Measurements from ENCODE around the gene VWCE.

VWCE gene

DNA sequence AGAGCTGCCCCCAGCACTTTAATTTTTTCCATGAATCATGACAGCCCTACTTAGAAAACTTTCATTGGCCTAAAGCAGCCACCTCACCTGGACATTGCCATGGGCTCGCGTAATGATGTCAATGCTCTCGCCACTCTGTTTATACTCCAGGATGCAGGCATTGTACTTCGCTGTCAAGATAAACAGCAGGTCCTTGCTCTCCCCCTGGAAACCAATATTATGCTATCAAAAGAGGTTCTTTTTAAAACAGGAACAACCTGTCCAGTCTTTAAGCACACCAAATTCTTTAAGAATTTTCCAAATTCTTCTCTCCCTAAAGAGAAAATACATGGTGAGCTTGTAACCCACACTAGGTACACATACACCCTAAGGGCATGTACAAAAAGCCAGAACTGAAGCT, 34.8 kb upstream of the VWCE start:
- DNase-seq, result no peak

- DNase-seq, result no peak
These were observed 33.2 kb upstream of the VWCE start for GRCh38 chr11:61328351-61328750.

DNA sequence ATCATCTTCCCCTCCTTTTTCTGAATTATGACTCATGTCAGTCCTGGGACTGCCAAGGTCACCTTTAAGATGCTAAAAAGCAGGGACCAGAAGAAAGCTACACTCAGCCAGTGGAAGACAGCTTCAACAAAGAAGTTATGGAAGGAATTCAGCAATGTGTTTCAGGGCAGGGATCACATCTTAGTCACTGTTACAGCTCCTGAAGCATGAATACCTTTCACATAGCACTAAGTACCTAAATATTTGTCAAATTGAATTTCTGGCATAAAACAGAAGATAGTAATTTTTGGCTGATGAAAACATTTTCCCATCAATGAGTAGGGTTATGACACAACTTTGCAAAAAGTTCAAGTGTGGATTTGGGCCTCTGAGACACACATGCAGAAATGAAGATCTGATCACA, 32.6 kb upstream of the VWCE start:
- DNase-seq, result no peak

- no peak for DNase-seq
These were observed 30.7 kb upstream of the VWCE start for GRCh38 chr11:61325649-61326414.

DNA sequence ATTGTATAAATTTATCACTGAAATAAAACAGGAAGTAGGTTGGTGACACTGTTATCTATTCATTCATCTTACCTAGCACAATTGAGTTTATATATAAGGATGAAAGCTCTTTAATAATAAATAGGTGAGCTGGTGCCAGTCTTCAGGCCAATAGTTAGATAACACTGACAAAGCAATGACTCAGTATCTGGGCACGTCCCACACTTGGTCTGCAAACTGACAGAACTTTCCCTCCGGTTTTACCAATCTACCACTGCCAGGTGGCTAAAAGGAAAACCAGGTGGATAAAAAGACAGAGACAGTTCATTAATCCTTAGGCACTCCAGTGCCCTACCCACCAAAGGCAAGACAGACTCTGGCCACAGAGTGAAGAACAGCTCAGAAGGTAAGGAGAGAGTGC, 20.1 kb upstream of the VWCE start:
- no peak for DNase-seq

DNA sequence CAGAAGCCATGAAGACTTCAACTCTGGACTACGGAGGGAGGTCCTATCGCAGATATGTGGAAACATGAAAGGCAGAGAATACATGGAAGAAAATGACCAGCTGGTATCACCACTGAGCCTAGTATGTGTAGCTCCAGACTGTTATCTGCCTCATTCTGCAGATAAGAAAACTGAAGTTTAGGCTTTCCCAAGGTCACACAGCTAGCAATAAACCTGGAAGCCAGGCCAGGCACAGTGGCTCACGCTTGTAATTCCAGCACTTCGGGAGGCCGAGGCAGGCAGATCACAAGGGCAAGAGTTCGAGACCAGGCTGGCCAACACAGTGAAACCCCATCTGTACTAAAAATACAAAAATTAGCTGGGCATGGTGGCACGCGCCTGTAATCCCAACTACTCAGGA, 15.6 kb upstream of the VWCE start:
- no peak for DNase-seq

- DNase-seq, result no peak
These were observed 14.6 kb upstream of the VWCE start for GRCh38 chr11:61309739-61310138.

DNA sequence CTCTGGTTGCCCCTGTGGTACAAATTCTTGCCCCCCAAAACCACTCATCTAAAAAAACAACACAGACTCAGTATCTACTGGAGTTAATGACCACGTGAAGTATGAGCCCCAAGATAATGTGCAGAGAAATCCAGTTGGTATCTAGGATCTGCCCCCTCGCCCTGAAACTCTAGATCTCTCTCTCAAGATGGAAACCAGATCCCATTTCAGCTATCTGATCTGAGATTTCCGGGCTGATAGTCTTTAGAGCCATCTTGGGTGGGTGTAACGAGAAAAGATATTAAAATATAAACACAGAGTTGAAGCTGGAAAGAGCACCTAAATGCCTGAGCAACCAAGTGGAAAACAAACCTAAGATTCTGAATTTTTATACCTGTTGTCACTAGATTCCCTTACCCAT, 14.0 kb upstream of the VWCE start:
- DNase-seq, result no peak

DNA sequence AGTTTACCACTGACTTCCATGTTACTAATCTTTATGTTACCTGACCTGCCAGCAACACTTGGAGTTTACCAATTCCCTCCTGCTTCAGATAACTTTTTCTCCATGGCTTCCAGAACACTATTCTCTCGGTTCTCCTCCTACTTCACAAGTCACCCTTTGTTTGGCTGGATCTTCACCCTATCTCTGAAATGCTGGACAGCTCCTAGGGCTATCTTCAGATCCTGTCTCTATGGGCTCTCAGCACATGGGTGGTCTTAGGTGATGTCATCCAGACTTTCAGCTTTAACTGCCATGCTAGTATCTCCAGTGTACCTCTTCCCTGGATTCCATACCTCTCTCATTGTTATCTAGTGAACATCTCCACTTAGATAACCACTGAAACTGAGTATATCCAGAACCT, 12.2 kb upstream of the VWCE start:
- no peak for DNase-seq

DNA sequence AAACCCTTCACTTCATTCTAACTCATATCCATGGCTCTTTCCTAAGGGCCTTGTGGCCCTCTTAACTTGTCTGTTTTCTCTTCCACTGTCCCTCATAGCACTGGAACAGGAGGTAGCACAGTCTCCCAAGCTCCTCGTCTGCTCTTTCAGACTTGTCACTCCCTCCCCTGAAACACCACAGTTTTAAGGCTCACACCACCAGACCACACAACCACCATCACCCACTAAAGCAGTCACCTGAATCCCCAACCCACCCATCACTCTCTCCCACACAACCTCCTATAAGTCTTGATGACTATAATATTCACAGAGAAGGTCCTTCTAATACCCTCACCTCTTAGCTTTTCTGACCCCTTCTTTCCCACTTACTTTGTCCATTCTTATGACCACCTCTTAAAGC, 11.1 kb upstream of the VWCE start:
- no peak for DNase-seq

DNA sequence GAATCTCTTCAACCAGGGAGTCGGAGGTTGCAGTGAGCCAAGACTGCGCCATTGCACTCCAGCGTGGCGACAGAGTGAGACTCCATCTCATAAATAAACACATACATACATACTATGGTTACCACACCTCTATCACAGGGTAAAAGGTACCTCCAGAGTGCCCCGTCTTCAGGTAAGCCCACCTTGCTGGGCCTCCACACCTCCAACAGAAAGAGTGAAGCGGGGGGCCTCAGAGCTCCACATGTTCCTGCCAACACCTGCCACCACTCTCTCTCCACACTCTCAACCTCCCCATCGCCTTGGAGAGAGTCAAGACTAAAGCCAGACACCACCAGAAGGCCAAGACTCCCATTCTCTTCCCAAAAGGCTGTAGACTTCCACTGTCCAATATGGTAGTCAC, 10.3 kb upstream of the VWCE start:
- DNase-seq, result no peak

DNA sequence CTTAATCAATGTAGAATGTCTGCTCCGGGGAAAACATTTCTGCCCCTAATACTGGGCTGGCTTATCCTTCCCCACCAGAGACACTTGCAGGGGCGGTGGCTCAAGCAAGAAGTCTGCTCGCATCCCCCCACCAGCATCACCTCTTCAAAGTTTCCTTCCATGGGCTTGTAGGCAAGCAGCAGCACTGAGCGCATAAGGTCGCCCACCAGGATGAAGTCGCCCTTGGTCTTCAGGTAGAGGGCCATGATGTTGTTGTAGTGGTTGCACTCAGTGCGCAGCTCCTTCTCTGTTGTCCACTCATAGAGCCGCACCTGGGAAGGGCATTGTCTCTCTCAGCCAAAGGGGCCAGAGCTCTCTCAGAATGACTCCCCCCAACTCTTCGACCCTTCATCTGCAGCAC, 8.6 kb upstream of the VWCE start:
- DNase-seq, result no peak

- DNase-seq, result no peak
These were observed 7.4 kb upstream of the VWCE start for GRCh38 chr11:61302550-61302949.

DNA sequence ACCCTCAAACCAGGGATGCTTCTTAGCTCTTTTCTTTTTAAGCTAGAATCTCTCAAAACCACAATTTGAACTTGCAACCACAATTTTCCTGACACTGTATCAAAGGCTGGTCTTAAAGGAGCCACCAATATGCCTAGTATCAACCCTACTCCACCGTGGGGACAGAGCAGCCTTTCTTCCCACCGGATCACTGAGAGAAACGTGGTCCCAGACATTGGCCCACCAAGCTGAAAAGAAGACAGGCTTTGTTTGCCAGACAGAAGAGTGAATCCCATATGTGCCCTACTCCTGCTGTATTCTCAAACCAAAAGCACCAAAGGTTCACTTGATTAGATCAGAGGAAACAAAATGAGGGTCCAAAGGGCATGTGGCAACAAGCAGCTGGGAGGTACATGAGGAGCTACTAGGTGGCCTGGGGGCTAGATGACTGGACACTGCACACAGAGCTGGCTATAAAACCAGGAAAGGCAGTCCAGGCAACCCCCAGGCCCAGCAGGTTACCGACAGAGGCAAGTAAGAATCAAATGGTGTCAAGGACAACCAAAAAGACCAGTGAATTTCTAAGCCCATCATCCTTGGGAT, 3.6 kb upstream of the VWCE start:
- DNase-seq, result no peak

DNA sequence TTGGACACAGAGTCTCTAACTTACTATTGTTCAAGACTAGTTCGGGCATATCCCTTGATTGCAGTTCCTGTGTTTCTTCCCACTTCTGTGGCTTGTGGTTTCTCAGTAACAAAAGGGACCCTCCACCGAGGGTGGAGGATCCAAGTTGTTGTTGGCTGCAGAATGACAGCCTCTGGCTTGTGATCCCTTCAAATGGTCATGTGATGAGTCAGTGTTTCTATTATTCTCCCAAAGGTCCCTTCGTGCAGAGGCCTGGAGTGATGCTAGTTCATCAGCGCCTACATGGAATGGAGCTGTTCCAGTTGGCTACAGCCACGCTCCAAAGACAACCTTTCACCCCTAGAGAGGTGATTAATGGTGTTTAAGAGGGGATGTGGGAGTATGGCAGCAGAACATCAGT, 2.6 kb upstream of the VWCE start:
- no peak for DNase-seq

GRCh38 chr11:61297341-61297740, 2.2 kb upstream of the VWCE start:
- no peak for DNase-seq

GRCh38 chr11:61295596-61295926, 445 bp upstream of the VWCE start:
- no peak for DNase-seq

DNA sequence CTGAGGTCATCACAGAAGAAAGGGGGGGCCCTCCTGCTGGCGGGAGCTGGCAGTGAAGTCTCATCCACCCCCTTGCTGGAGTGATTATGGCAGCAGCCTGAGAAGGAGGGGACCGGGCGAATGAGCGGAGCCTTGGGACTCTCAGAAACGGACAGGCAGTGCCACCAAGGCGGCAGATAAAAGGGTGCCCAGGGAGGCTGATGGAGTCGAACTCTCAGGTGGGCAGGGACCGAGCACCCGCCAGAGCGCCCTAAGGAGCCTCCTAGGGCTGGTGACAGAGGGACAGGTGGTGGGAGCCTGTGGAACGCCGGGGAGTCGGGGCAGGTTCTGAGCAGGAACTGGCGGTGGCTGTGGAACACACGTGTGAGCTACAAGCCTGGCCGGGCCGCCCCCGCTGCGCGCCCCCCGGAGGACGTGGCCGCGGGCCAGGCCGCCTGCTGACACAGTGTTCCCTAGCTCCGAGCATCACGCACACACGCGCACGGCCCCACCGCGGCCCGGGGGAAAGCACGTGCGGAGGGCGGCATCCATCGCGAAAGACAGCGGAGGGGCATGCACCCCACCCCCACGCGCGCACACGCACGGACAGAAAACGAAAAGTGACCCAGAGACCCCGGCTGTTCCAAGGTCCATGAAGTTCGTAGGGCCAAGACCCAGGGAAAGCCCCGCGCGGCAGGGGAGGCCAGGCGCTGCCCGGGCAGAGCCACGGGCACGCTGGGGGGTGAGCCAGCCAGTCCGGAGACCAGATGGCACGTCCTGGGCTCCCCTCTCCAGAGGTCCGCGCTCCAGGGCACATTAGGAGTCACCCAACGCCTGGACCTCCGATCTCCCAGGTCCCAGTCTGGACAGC, 1.0 kb downstream of the VWCE start:
- peak in 1 of 2 donors; percentile 2 for DNase-seq

- no peak for DNase-seq
These were observed 2.8 kb downstream of the VWCE start for GRCh38 chr11:61292356-61292755.

DNA sequence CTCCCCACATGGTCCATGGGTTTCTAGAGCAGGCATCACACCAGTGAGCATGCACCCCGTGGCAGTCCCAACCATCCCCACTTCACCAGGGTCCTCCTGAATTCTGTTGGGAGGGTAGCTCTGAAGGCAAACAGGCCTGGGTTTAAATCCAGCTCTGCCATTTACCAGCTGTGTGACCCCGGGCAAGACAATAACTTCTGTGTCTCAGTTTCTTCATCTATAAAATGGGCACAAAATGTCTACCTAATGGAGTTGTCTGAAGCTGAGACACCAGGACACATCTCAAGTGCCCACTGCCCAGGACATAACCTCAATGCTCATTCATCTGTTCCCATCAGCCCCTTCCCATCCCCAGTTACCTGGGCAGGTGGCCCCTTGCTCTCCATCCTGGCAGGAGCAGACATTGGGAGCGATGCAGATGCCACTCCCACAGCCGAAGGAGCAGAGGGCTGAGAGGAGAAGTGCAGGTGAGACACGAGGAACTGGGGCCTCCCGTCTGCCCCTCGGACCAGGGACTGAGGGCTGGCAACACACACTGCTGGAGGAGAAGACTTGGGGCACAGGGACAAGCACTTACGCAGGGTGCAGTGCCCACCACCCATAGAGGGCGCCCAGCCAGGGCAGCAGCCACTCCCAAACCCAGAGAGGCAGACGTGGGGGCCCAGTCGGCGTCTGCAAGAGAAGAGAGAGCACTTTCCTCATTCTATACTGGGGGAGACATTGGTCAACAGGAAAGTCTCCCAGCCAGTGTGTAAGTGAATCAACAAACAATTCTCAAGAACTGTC, 4.0 kb downstream of the VWCE start:
- no peak for DNase-seq

DNA sequence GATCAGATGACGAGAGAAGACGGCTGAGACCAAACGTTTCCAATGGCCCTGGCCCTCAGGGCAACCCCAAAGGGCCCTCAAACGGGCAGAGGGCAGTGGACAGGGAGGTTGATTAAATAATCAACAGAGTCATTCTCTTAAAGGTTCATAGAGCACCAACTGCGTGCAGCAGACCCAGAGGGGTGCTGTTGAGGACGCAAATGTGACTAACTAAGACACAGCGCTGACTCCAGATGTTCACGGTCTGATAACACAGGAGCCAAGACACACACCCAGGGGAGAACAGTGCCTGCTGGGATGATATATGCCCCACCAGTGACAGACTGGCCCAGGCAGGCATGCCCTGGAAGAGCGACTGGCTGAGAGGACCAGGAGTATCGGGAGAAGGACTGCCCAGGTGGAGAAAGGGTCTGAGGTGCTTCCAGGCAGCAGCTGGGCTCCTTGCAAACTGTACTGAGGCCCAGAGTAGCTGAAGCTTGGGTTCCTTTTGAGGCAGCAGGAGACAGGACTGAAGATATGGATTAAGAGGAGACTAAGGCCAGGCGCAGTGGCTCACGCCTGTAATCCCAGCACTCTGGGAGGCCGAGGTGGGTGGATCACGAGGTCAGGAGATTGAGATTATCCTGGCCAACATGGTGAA, 7.7 kb downstream of the VWCE start:
- no peak for DNase-seq

- DNase-seq, result no peak
These were observed 11.5 kb downstream of the VWCE start for GRCh38 chr11:61283613-61284012.

Measured in CD4-positive, alpha-beta T cell treated with Interleukin-1 beta for 1 hour (primary cell).